ENCODE data around the gene PARD3. TPM values are rescaled to one million over a fixed set of nuclear protein-coding genes. Genes with fewer than 3 reads are reported as not detected.

Gene PARD3
- total RNA-seq, 1 experiment from 2014 or later: 51.8 TPM

DNA sequence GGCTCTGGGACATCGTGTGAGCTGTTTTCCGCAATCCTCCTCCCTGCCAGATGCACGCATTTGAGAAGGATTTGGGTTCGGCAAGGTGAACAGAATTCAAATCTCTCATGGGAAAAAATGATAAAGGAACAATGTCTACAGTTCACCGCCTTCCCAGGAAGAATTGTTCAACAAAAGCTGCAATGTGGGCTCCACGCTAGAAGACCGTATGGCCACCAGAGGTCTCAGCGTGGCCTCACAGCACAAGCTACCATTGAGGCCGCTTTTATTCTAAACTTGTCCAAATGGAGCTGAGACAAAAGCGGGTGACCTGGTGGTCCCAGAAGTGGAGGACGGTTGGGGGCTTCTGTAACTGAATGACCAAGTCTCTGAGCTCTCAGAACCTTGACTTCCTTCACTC is 733.1 kb downstream of the PARD3 start:
- peak; percentile 43 for ATAC-seq
- no peak for DNase-seq (ENCODE audit: low spot score)
- Mint-ChIP-seq H3K27ac (no peak overlapping the region), H3K4me1 (no peaks in the 10 kb centered on the region), H3K27me3 (ENCODE audit: low read depth) (no peaks in the 10 kb centered on the region), H3K4me3 (no peak overlapping the region), H3K9me3 (peaks cover 10% of the 10 kb centered on the region), H3K36me3 (no peaks in the 10 kb centered on the region)
- TF ChIP-seq MLX (CRISPR knock-in tag; IDR thresholded peaks at IDR 0.05) (no peak), ESRRA (CRISPR knock-in tag; IDR thresholded peaks at IDR 0.05; ENCODE audit: borderline replicate concordance) (no peak), ZNF121 (CRISPR knock-in tag; IDR thresholded peaks at IDR 0.05) (no peak), OVOL2 (CRISPR knock-in tag; IDR thresholded peaks at IDR 0.05; ENCODE audit: borderline replicate concordance) (no peak), ATF1 (CRISPR knock-in tag; IDR thresholded peaks at IDR 0.05) (no peak), MYBL2 (CRISPR knock-in tag; IDR thresholded peaks at IDR 0.05) (no peak), NFYB (CRISPR knock-in tag; conservative IDR thresholded peaks at IDR 0.05; ENCODE audit: low read depth) (no peak), EMX1 (CRISPR knock-in tag; IDR thresholded peaks at IDR 0.05) (no peak), ZBTB21 (CRISPR knock-in tag; IDR thresholded peaks at IDR 0.05; ENCODE audit: borderline replicate concordance) (no peak), ATF2 (CRISPR knock-in tag; IDR thresholded peaks at IDR 0.05; ENCODE audit: borderline replicate concordance, low read depth) (no peak), SP1 (CRISPR knock-in tag; conservative IDR thresholded peaks at IDR 0.05) (no peak), GABPB1 (CRISPR knock-in tag; IDR thresholded peaks at IDR 0.05) (no peak), NFE2L1 (CRISPR knock-in tag; IDR thresholded peaks at IDR 0.05) (no peak), ZNF423 (CRISPR knock-in tag; IDR thresholded peaks at IDR 0.05) (no peak), ZNF263 (CRISPR knock-in tag; IDR thresholded peaks at IDR 0.05; ENCODE audit: low read depth) (no peak)
- TF ChIP-seq, protein P1, sequence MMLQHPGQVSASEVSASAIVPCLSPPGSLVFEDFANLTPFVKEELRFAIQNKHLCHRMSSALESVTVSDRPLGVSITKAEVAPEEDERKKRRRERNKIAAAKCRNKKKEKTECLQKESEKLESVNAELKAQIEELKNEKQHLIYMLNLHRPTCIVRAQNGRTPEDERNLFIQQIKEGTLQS (CRISPR knock-in tag; conservative IDR thresholded peaks at IDR 0.05): no peak
- TF ChIP-seq, protein P2, sequence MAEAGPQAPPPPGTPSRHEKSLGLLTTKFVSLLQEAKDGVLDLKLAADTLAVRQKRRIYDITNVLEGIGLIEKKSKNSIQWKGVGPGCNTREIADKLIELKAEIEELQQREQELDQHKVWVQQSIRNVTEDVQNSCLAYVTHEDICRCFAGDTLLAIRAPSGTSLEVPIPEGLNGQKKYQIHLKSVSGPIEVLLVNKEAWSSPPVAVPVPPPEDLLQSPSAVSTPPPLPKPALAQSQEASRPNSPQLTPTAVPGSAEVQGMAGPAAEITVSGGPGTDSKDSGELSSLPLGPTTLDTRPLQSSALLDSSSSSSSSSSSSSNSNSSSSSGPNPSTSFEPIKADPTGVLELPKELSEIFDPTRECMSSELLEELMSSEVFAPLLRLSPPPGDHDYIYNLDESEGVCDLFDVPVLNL (CRISPR knock-in tag; IDR thresholded peaks at IDR 0.05; ENCODE audit: borderline replicate concordance, low read depth): no peak
- TF ChIP-seq, protein P3, sequence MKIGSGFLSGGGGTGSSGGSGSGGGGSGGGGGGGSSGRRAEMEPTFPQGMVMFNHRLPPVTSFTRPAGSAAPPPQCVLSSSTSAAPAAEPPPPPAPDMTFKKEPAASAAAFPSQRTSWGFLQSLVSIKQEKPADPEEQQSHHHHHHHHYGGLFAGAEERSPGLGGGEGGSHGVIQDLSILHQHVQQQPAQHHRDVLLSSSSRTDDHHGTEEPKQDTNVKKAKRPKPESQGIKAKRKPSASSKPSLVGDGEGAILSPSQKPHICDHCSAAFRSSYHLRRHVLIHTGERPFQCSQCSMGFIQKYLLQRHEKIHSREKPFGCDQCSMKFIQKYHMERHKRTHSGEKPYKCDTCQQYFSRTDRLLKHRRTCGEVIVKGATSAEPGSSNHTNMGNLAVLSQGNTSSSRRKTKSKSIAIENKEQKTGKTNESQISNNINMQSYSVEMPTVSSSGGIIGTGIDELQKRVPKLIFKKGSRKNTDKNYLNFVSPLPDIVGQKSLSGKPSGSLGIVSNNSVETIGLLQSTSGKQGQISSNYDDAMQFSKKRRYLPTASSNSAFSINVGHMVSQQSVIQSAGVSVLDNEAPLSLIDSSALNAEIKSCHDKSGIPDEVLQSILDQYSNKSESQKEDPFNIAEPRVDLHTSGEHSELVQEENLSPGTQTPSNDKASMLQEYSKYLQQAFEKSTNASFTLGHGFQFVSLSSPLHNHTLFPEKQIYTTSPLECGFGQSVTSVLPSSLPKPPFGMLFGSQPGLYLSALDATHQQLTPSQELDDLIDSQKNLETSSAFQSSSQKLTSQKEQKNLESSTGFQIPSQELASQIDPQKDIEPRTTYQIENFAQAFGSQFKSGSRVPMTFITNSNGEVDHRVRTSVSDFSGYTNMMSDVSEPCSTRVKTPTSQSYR (CRISPR knock-in tag; IDR thresholded peaks at IDR 0.05): no peak
- TF ChIP-seq, protein P4, sequence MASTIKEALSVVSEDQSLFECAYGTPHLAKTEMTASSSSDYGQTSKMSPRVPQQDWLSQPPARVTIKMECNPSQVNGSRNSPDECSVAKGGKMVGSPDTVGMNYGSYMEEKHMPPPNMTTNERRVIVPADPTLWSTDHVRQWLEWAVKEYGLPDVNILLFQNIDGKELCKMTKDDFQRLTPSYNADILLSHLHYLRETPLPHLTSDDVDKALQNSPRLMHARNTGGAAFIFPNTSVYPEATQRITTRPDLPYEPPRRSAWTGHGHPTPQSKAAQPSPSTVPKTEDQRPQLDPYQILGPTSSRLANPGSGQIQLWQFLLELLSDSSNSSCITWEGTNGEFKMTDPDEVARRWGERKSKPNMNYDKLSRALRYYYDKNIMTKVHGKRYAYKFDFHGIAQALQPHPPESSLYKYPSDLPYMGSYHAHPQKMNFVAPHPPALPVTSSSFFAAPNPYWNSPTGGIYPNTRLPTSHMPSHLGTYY (CRISPR knock-in tag; IDR thresholded peaks at IDR 0.05): no peak
- CTCF ChIA-PET: interaction anchor here (1.0 to 1.8 kb wide), 6 partner anchors 64 to 556 kb away, joined by 3 to 7 read pairs (median 4); no protein-coding TSS in a partner anchor
- POLR2A ChIA-PET: interaction anchor here (0.6 kb wide), 1 partner anchor 74 kb away, joined by 4 read pairs; no protein-coding TSS in a partner anchor
